ENCODE results near the gene ARID2. TPM values are rescaled to one million over a fixed set of nuclear protein-coding genes. Genes with fewer than 3 reads are reported as not detected.

Gene ARID2
- total and polyA plus RNA-seq, 10 of the 15 experiments (the other 5 are each of a cell fraction or from before 2014, with no cell fraction given) = 9.2 to 29.8 (median 20.3) TPM

GRCh38 chr12:45834809-45835208, 105.3 kb downstream of the ARID2 start:
- TF ChIP-seq TCF3 (IDR thresholded peaks at IDR 0.05; ENCODE audit: borderline replicate concordance, insufficient read depth, low read depth, low read length) (no peak), NKRF (conservative IDR thresholded peaks at IDR 0.05) (no peak), BHLHE40 (IDR thresholded peaks at IDR 0.05; ENCODE audit: borderline replicate concordance in 1 of 2, low read depth in 2 of 2, low read length in 1 of 2) (no peak), FOXM1 (IDR thresholded peaks at IDR 0.05; ENCODE audit: low read depth, low read length) (no peak), YBX1 (IDR thresholded peaks at IDR 0.05) (no peak), ASH2L (IDR thresholded peaks at IDR 0.05; ENCODE audit: borderline replicate concordance, low read depth) (no peak), MYB (IDR thresholded peaks at IDR 0.05; ENCODE audit: borderline replicate concordance, low read depth, low read length) (no peak)
- POLR2A ChIA-PET = interaction anchor here (1.0 to 1.2 kb wide), 2 partner anchors 10 to 20 kb away, joined by 3 read pairs; no protein-coding TSS in a partner anchor
- H3K36me3 ChIP-seq (ENCODE audit: control insufficient read depth in 2 of 2, insufficient read depth in 2 of 2, low read length in 1 of 2) = peaks cover 0 to 3% of the 10 kb centered on the region in 2 experiments; a peak in 1 of 4 replicates

More at GRCh38 chr12:45834809-45835208, 105.3 kb downstream of the ARID2 start:
- no peaks in the 10 kb centered on the region for H3K27me3 ChIP-seq (replicated peaks in 1 of 2; ENCODE audit: control insufficient read depth in 2 of 2, insufficient read depth in 2 of 2, low read length in 1 of 2)
- no peaks in the 10 kb centered on the region for H3K79me2 ChIP-seq (ENCODE audit: control insufficient read depth, insufficient read depth, low read length)
- RAD21 ChIA-PET (ENCODE audit: unreplicated experiment) = no interaction called here
- no peak for DNase-seq (ENCODE audit: low read depth, low spot score)
- no peak overlapping the region for H2AFZ ChIP-seq (ENCODE audit: control insufficient read depth, low read depth, low read length)
- in situ Hi-C loops (cut with MboI) = no loop called here
- 100% methylated on average over 1 of the region's 1 CpG for WGBS (ENCODE audit: insufficient coverage, insufficient replicate concordance, low lambda C conversion rate, missing lambda C conversion rate)
- no peak overlapping the region for H3K9ac ChIP-seq (ENCODE audit: control insufficient read depth, insufficient read depth, low read length)
- no peak for FAIRE-seq
- SMC1A ChIA-PET (ENCODE audit: uncharacterized antibody, unreplicated experiment) = no interaction called here
- H3K4me2 ChIP-seq (ENCODE audit: control insufficient read depth, insufficient read depth) = no peak overlapping the region
- intact Hi-C loops (cut with micrococcal nuclease; ENCODE audit: unreplicated experiment) = no loop called here
- peaks cover 1% of the 10 kb centered on the region; the same call in 2 of the 3 replicates for H3K9me3 ChIP-seq (replicated peaks; ENCODE audit: control insufficient read depth, insufficient read depth, low read length)
- no TSS peak for BruUV-seq (replicated peaks)
- no peak for ATAC-seq
- no peaks in the 10 kb centered on the region for H3K4me1 ChIP-seq (ENCODE audit: control insufficient read depth, insufficient read depth, low read length)
- no peaks in the 10 kb centered on the region for H4K20me1 ChIP-seq (ENCODE audit: control insufficient read depth, insufficient read depth)
- CTCF ChIA-PET = interaction anchor here (1.2 to 1.6 kb wide), 2 partner anchors 72 to 291 kb away, joined by 3 to 5 read pairs; no protein-coding TSS in a partner anchor
- no peak overlapping the region for H3K27ac ChIP-seq (ENCODE audit: control insufficient read depth, insufficient read depth)
- H3K4me3 ChIP-seq = no peak overlapping the region
